K562 (cell line): ENCODE results near the gene LRIT3. TPM values are rescaled to one million over a fixed set of nuclear protein-coding genes. Genes with fewer than 3 reads are reported as not detected.
A peak's percentile ranks its signal among the peaks of the same experiment; 100 is the strongest.

Source experiments
- ATAC-seq: fragments of 200-7000 bp; cut with Tn5 transposase; 3 replicates; pipeline ENCODE4 v1.9.1; 2020; ENCODE audit warnings: moderate library complexity
- BruUV-seq: library from RNA; stranded (reverse); fragments of 400-500 nt; replicated peaks from 2 replicates; lab custom pipeline; 2021; lab: Mats Ljungman, UMichigan
- CTCF ChIA-PET: fragments of 300-600 bp; formaldehyde crosslinking; extraction: SDS; loops from one replicate; lab custom pipeline; 2021; ENCODE audit warnings: low intra/inter-chr PET ratio; lab: Yijun Ruan, JAX
- POLR2A ChIA-PET: fragments of 300-600, 350-650 bp; sonication (Branson Sonifier 250); formaldehyde crosslinking; extraction: SDS; loops from one replicate; lab custom pipeline; 2021; ENCODE audit warnings: antibody characterized with exemption, inconsistent platforms; lab: Yijun Ruan, JAX
- DNase-seq, 4 experiments: peaks; one replicate each; pipeline versions ENCODE4 v3.0.0 to v3.0.0-alpha.2; 2011 to 2018; ENCODE audit warnings: low spot score in 3 of 4, mixed read lengths in 3 of 4; ENCODE audit errors: extremely low read depth in 1 of 4
- FAIRE-seq: peaks from 2 replicates; lab custom pipeline; 2011; peaks lifted over from hg19 to GRCh38; lab: Jason Lieb, UNC
- H2AFZ ChIP-seq: 2 replicates; pipeline ENCODE4 v1.6.0; 2011; ENCODE audit warnings: low read depth, low read length, control low read depth, inconsistent platforms
- H3K27ac ChIP-seq: fragments of 200-600 bp; 3 replicates; pipeline ENCODE4 v1.8.0; 2011; ENCODE audit warnings: low read depth, mild to moderate bottlenecking, control low read depth, inconsistent platforms, low read length, moderate library complexity, mixed read lengths; ENCODE audit errors: extremely low read depth
- H3K27me3 ChIP-seq, 2 experiments: fragments of 300-600 bp in 1 of 2; 2 replicates in 1 of 2; 3 replicates in 1 of 2; pipeline versions ENCODE4 v1.6.0 to v1.8.0; 2011; ENCODE audit warnings: inconsistent platforms in 2 of 2, low read length in 2 of 2, mild to moderate bottlenecking in 1 of 2, mixed read lengths in 1 of 2, moderate library complexity in 1 of 2; ENCODE audit not compliant: control insufficient read depth in 2 of 2, insufficient read depth in 2 of 2
- H3K36me3 ChIP-seq: fragments of 300-600 bp; 3 replicates; pipeline ENCODE4 v1.8.0; 2011; ENCODE audit warnings: mild to moderate bottlenecking, low read length, inconsistent platforms; ENCODE audit not compliant: control insufficient read depth, insufficient read depth
- H3K4me1 ChIP-seq, 2 experiments: fragments of 200-600 bp in 1 of 2; replicated peaks in 1 of 2; 2 replicates in 1 of 2; 3 replicates in 1 of 2; pipeline versions ENCODE4 v1.5.1 to v1.8.0; 2011; ENCODE audit warnings: inconsistent platforms in 2 of 2, low read length in 2 of 2, mild to moderate bottlenecking in 1 of 2, mixed read lengths in 1 of 2, moderate library complexity in 1 of 2; ENCODE audit not compliant: control insufficient read depth in 2 of 2, insufficient read depth in 2 of 2
- H3K4me2 ChIP-seq: 2 replicates; pipeline ENCODE4 v1.6.1; 2011; ENCODE audit warnings: low read length, control low read depth, inconsistent platforms, mixed read lengths; ENCODE audit not compliant: insufficient read depth
- H3K4me3 ChIP-seq: fragments of 200-600 bp; sonication (generic), shearing (Covaris generic); 2 replicates; pipeline ENCODE4 v1.5.1; 2016; ENCODE audit warnings: control low read depth, inconsistent platforms
- H3K79me2 ChIP-seq: fragments of 200-600 bp; 3 replicates; pipeline ENCODE4 v1.8.0; 2011; ENCODE audit warnings: low read length, inconsistent platforms; ENCODE audit not compliant: control insufficient read depth, insufficient read depth
- H3K9ac ChIP-seq, 2 experiments: 2 replicates each; pipeline versions ENCODE4 v1.6.0 to v1.6.1; 2011; ENCODE audit warnings: low read depth in 2 of 2, low read length in 2 of 2, control low read depth in 1 of 2, inconsistent platforms in 1 of 2, mild to moderate bottlenecking in 1 of 2, mixed read lengths in 1 of 2; ENCODE audit not compliant: insufficient read depth in 1 of 2
- H3K9me1 ChIP-seq: one replicate; pipeline ENCODE4 v1.6.0; 2011; ENCODE audit warnings: inconsistent platforms, mild to moderate bottlenecking, low read length, moderate library complexity; ENCODE audit not compliant: control insufficient read depth, insufficient read depth
- H3K9me3 ChIP-seq: replicated peaks from 2 replicates; pipeline ENCODE4 v1.5.1; 2011; ENCODE audit warnings: low read depth, low read length, inconsistent platforms; ENCODE audit not compliant: control insufficient read depth, insufficient read depth
- H4K20me1 ChIP-seq: replicated peaks from 2 replicates; pipeline ENCODE4 v1.6.1; 2011; ENCODE audit warnings: low read length, inconsistent platforms, mixed read lengths; ENCODE audit not compliant: control insufficient read depth, insufficient read depth
- CBX8 ChIP-seq: fragments of 200-600 bp; sonication (generic); IDR thresholded peaks from 2 replicates; pipeline ENCODE4 v1.6.1; 2012; ENCODE audit warnings: borderline replicate concordance, mixed run types, low read depth, mild to moderate bottlenecking, moderate library complexity, mixed read lengths, low read length, control low read depth, inconsistent platforms; ENCODE audit not compliant: poor library complexity, severe bottlenecking; ENCODE audit errors: extremely low read depth
- GTF3C2 ChIP-seq: IDR thresholded peaks from 3 replicates; pipeline ENCODE4 v1.6.1; 2011; ENCODE audit warnings: borderline replicate concordance, mild to moderate bottlenecking, moderate library complexity; ENCODE audit not compliant: insufficient read length; ENCODE audit errors: extremely low read depth
- WGBS: fragments of 100-300 bp; shearing (Covaris generic); methylation state at CpG from one replicate; pipeline ENCODE4 v1.1.6; 2016; ENCODE audit warnings: low coverage, mixed read lengths; ENCODE audit not compliant: insufficient coverage; ENCODE audit errors: missing lambda C conversion rate; 5-methylcytosine and 5-hydroxymethylcytosine counted together
- in situ Hi-C: fragments of 300-500 bp; cut with MboI; formaldehyde crosslinking; loops from 4 replicates; pipeline ENCODE4 v1.15.0; 2018; ENCODE audit warnings: inconsistent platforms, mixed read lengths
- intact Hi-C: fragments of 100-400 bp; cut with micrococcal nuclease; formaldehyde crosslinking; loops from 2 replicates; pipeline ENCODE4 v1.14.2; 2022
- polyA plus RNA-seq, 8 experiments: library from polyadenylated mRNA; depleted of rRNA in 4 of 8; stranded (reverse) in 5 of 8; unstranded in 3 of 8; fragments of >200 nt; fragmentation: Nextera tagmentation in 2 of 8; fragmentation: Illumina TruSeq in 1 of 8; extraction: Ambion mirVana in 2 of 8; extraction: Trizol in 1 of 8; gene quantifications; 2 replicates each; pipeline versions ENCODE4 v1.2.1 to v1.2.3, GENCODE V29; 2011 to 2014; ENCODE audit warnings: inconsistent platforms in 1 of 8, missing spikeins in 1 of 8
- total RNA-seq, 7 experiments: library from RNA; depleted of rRNA in 6 of 7; stranded (reverse); fragments of >200 nt in 6 of 7; fragmentation: Illumina TruSeq in 2 of 7; extraction: Trizol in 2 of 7; gene quantifications; 2 replicates each; pipeline versions ENCODE4 v1.2.1 to v1.2.3, GENCODE V29; 2011 to 2021; ENCODE audit warnings: low replicate concordance in 1 of 7

Gene LRIT3
- total and polyA plus RNA-seq, 9 of the 15 experiments (the other 6 are each of a cell fraction or from before 2014, with no cell fraction given) = 0.04 to 0.10 (median 0.04) TPM; not detected in 4

DNA sequence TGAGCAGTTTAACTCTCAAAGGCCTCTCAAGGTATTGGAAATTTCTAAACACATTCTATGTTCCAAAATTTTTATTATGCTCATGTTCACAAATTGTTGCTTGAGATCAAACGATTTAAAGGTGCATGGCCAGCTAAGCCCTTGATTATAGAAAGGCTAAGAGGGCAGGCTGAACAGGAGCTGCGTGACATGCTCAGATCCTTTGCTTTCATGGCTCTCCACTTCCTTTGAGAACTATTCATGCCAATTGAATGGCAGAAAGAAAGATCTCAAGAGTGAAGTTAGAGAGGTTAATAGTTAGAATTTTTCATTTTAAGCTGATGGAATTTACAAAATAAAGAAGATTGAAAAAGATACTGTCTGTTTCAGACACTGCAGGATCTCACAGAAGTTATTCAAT, 594 bp downstream of the LRIT3 start:
- no peaks in the 10 kb centered on the region for H3K36me3 ChIP-seq
- FAIRE-seq = no peak
- ChIA-PET POLR2A (interaction anchor here (0.5 to 1.4 kb wide), 2 partner anchors 20 to 72 kb away, joined by 4 read pairs; partner anchors contain the start of gene RRH), CTCF (no interaction called here)
- WGBS = 13% methylated on average over 2 of the region's 2 CpGs
- no peaks in the 10 kb centered on the region for H4K20me1 ChIP-seq
- H3K9ac ChIP-seq = no peak overlapping the region
- in situ Hi-C loops (no loop called here), intact Hi-C loops (no loop called here)
- DNase-seq = no peak
- no peaks in the 10 kb centered on the region; a peak in 2 of 5 replicates for H3K27me3 ChIP-seq
- no TSS peak for BruUV-seq
- H3K4me2 ChIP-seq = no peak overlapping the region
- H3K4me1 ChIP-seq = no peaks in the 10 kb centered on the region
- ATAC-seq = no peak
- H3K9me3 ChIP-seq = no peaks in the 10 kb centered on the region
- no peaks in the 10 kb centered on the region for H3K79me2 ChIP-seq
- H3K4me3 ChIP-seq = no peak overlapping the region
- H2AFZ ChIP-seq = no peak overlapping the region
- TF ChIP-seq CBX8 = peak; percentile 73
- no peak for TF ChIP-seq GTF3C2
- no peak overlapping the region for H3K27ac ChIP-seq
- peaks cover 2% of the 10 kb centered on the region for H3K9me1 ChIP-seq
